Measurements from ENCODE around the gene SLC10A7.

- TF ChIP-seq, protein P1, sequence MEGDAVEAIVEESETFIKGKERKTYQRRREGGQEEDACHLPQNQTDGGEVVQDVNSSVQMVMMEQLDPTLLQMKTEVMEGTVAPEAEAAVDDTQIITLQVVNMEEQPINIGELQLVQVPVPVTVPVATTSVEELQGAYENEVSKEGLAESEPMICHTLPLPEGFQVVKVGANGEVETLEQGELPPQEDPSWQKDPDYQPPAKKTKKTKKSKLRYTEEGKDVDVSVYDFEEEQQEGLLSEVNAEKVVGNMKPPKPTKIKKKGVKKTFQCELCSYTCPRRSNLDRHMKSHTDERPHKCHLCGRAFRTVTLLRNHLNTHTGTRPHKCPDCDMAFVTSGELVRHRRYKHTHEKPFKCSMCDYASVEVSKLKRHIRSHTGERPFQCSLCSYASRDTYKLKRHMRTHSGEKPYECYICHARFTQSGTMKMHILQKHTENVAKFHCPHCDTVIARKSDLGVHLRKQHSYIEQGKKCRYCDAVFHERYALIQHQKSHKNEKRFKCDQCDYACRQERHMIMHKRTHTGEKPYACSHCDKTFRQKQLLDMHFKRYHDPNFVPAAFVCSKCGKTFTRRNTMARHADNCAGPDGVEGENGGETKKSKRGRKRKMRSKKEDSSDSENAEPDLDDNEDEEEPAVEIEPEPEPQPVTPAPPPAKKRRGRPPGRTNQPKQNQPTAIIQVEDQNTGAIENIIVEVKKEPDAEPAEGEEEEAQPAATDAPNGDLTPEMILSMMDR (conservative IDR thresholded peaks at IDR 0.05 in 1 of 2, IDR thresholded peaks at IDR 0.05 in 1 of 2; ENCODE audit: low read depth in 1 of 2, low read length in 2 of 2), result no peak
- TF ChIP-seq EZH2 (IDR thresholded peaks at IDR 0.05; ENCODE audit: low read length, missing control alignments), result no peak
Measured at GRCh38 chr4:146398896-146399445, 122.8 kb downstream of the SLC10A7 start.
